ENCODE results near the gene INF2. TPM values are rescaled to one million over a fixed set of nuclear protein-coding genes. Genes with fewer than 3 reads are reported as not detected.
A peak's percentile ranks its signal among the peaks of the same experiment; 100 is the strongest.

INF2 gene
- total RNA-seq, 1 experiment from 2014 or later, result 70.8 TPM

GRCh38 chr14:104689881-104690711, 678 bp downstream of the INF2 start:
- peak overlapping the region; percentile 90 for H3K4me3 ChIP-seq (ENCODE audit: low read depth, low read length)
- intact Hi-C loops (cut with micrococcal nuclease; ENCODE audit: unreplicated experiment), result loop anchor here (2.0 to 5.0 kb wide), 2 partner anchors 38 to 63 kb away; partner anchors contain the start of gene SIVA1
- TF ChIP-seq, protein P1, sequence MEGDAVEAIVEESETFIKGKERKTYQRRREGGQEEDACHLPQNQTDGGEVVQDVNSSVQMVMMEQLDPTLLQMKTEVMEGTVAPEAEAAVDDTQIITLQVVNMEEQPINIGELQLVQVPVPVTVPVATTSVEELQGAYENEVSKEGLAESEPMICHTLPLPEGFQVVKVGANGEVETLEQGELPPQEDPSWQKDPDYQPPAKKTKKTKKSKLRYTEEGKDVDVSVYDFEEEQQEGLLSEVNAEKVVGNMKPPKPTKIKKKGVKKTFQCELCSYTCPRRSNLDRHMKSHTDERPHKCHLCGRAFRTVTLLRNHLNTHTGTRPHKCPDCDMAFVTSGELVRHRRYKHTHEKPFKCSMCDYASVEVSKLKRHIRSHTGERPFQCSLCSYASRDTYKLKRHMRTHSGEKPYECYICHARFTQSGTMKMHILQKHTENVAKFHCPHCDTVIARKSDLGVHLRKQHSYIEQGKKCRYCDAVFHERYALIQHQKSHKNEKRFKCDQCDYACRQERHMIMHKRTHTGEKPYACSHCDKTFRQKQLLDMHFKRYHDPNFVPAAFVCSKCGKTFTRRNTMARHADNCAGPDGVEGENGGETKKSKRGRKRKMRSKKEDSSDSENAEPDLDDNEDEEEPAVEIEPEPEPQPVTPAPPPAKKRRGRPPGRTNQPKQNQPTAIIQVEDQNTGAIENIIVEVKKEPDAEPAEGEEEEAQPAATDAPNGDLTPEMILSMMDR (IDR thresholded peaks at IDR 0.05; ENCODE audit: insufficient read depth in 1 of 2, low read depth in 1 of 2, low read length in 1 of 2, severe bottlenecking in 1 of 2, unreplicated experiment in 1 of 2), result no peak
- H3K27me3 Mint-ChIP-seq (ENCODE audit: insufficient read depth, unreplicated experiment), result no peaks in the 10 kb centered on the region
- no peak for DNase-seq
- no TSS peak for BruUV-seq (replicated peaks)
- H3K9me3 Mint-ChIP-seq (ENCODE audit: unreplicated experiment), result no peaks in the 10 kb centered on the region
- peak overlapping the region; percentile 77 for H3K4me3 Mint-ChIP-seq (ENCODE audit: unreplicated experiment)
- H3K4me1 ChIP-seq, result peaks cover 32% of the 10 kb centered on the region
- H3K36me3 Mint-ChIP-seq (ENCODE audit: insufficient read depth, unreplicated experiment), result peaks cover 15% of the 10 kb centered on the region
- ChIA-PET POLR2A (interaction anchor here (0.7 to 1.0 kb wide), 2 partner anchors 13 to 16 kb away, joined by 3 read pairs; no protein-coding TSS in a partner anchor), CTCF (interaction anchor here (0.6 kb wide), 1 partner anchor 39 kb away, joined by 3 read pairs; no protein-coding TSS in a partner anchor)
- no peaks in the 10 kb centered on the region for H3K9me3 ChIP-seq
- no peaks in the 10 kb centered on the region for H3K36me3 ChIP-seq (ENCODE audit: control insufficient read depth, insufficient read depth, low read length)
- H3K27me3 ChIP-seq (replicated peaks; ENCODE audit: control insufficient read depth, insufficient read depth, low read length), result no peaks in the 10 kb centered on the region
- H3K27ac Mint-ChIP-seq (ENCODE audit: unreplicated experiment), result no peak overlapping the region
- peaks cover 22% of the 10 kb centered on the region for H3K4me1 Mint-ChIP-seq (ENCODE audit: low read depth, unreplicated experiment)

DNA sequence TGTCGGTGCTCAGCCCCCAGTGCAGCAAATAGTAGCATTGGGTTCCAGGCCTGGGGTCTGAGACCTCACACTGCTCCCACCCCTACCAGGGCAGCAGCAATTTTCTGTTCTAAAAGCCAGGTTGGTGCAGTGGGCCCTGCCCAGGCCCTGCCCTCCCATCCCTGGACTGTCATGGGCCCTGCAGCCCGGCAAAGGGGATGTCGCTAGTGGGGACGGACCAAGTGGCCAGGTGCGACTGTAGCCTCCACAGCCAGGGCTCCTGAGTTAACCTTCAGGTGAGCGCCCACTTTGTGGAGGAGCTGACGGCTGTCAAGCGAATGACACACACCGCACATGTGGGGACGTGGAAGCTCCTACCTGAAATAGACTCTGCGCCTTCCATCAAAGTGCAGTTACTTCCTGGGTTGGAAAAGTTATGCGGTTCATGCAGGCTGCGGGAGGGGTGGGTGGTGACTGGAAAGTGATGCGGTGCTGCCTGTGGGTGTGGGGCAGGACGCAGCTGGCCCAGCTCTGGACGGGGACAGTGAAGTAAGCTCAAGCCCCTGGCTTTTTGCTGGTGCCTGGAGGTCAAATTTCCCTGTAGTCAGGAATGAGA, 1.5 kb downstream of the INF2 start:
- Histone ChIP-seq H3K36me3 (ENCODE audit: control insufficient read depth, insufficient read depth, low read length) (no peaks in the 10 kb centered on the region), H3K4me1 (peaks cover 30% of the 10 kb centered on the region), H3K9me3 (no peaks in the 10 kb centered on the region), H3K4me3 (ENCODE audit: low read depth, low read length) (no peak overlapping the region; the same call in 1 of the 2 replicates), H3K27me3 (replicated peaks; ENCODE audit: control insufficient read depth, insufficient read depth, low read length) (no peaks in the 10 kb centered on the region)
- DNase-seq, result no peak
- H3K27ac Mint-ChIP-seq (ENCODE audit: unreplicated experiment), result no peak overlapping the region
- intact Hi-C loops (cut with micrococcal nuclease; ENCODE audit: unreplicated experiment), result no loop called here
- H3K4me3 Mint-ChIP-seq (ENCODE audit: unreplicated experiment), result peak overlapping the region; percentile 77
- TF ChIP-seq, protein P1 (IDR thresholded peaks at IDR 0.05; ENCODE audit: insufficient read depth in 1 of 2, low read depth in 1 of 2, low read length in 1 of 2, severe bottlenecking in 1 of 2, unreplicated experiment in 1 of 2), result no peak
- peaks cover 15% of the 10 kb centered on the region for H3K36me3 Mint-ChIP-seq (ENCODE audit: insufficient read depth, unreplicated experiment)
- ChIA-PET POLR2A (no interaction called here), CTCF (interaction anchor here (0.6 to 1.1 kb wide), 3 partner anchors 18 to 62 kb away, joined by 3 to 5 read pairs (median 3); partner anchors contain the start of gene SIVA1)
- no peaks in the 10 kb centered on the region for H3K27me3 Mint-ChIP-seq (ENCODE audit: insufficient read depth, unreplicated experiment)
- BruUV-seq (replicated peaks), result TSS peak; percentile 22
- peaks cover 16% of the 10 kb centered on the region for H3K4me1 Mint-ChIP-seq (ENCODE audit: low read depth, unreplicated experiment)
- no peaks in the 10 kb centered on the region for H3K9me3 Mint-ChIP-seq (ENCODE audit: unreplicated experiment)

GRCh38 chr14:104691546-104692260, 2.3 kb downstream of the INF2 start:
- no peaks in the 10 kb centered on the region for H3K9me3 ChIP-seq
- Mint-ChIP-seq H3K36me3 (ENCODE audit: insufficient read depth, unreplicated experiment) (peaks cover 15% of the 10 kb centered on the region), H3K9me3 (ENCODE audit: unreplicated experiment) (no peaks in the 10 kb centered on the region), H3K4me1 (ENCODE audit: low read depth, unreplicated experiment) (peaks cover 13% of the 10 kb centered on the region), H3K27ac (ENCODE audit: unreplicated experiment) (no peak overlapping the region), H3K4me3 (ENCODE audit: unreplicated experiment) (peak overlapping the region; percentile 77), H3K27me3 (ENCODE audit: insufficient read depth, unreplicated experiment) (no peaks in the 10 kb centered on the region)
- ChIA-PET CTCF (interaction anchor here (0.9 to 1.1 kb wide), 2 partner anchors 17 to 61 kb away, joined by 3 to 5 read pairs; partner anchors contain the start of gene SIVA1), POLR2A (interaction anchor here (1.1 kb wide), 1 partner anchor 34 kb away, joined by 3 read pairs; no protein-coding TSS in a partner anchor)
- no TSS peak for BruUV-seq (replicated peaks)
- peaks cover 28% of the 10 kb centered on the region for H3K4me1 ChIP-seq
- H3K36me3 ChIP-seq (ENCODE audit: control insufficient read depth, insufficient read depth, low read length), result no peaks in the 10 kb centered on the region
- no peak overlapping the region for H3K4me3 ChIP-seq (ENCODE audit: low read depth, low read length)
- TF ChIP-seq, protein P1 (IDR thresholded peaks at IDR 0.05; ENCODE audit: insufficient read depth in 1 of 2, low read depth in 1 of 2, low read length in 1 of 2, severe bottlenecking in 1 of 2, unreplicated experiment in 1 of 2), result no peak
- H3K27me3 ChIP-seq (replicated peaks; ENCODE audit: control insufficient read depth, insufficient read depth, low read length), result no peaks in the 10 kb centered on the region
- intact Hi-C loops (cut with micrococcal nuclease; ENCODE audit: unreplicated experiment), result no loop called here
- no peak for DNase-seq
